ENCODE measurements around the gene ARHGAP44.

Gene ARHGAP44

DNA sequence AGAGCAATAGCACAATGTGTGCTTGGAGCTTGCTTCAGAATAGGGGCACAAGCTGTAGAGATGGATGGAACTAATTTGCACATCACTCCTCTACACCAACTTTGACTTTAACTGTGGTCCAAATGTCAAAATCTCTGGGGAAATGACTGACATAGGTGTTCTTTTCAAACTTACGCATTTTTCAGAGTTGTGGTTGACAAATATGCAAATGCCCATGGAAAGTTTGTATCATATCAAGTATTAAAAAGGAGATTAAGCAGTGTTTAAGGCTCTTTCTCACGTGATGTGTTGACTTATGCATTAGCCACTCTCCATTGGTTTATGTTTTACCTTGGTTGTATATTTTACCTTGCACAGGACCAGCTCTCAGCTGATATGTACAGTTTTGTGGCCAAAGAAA, 151.4 kb downstream of the ARHGAP44 start:
- no peaks in the 10 kb centered on the region for H3K27me3 ChIP-seq (ENCODE audit: insufficient read depth, poor library complexity, severe bottlenecking)
- no peak for DNase-seq (ENCODE audit: low read depth in 1 of 2, low spot score in 1 of 2)
- H3K4me3 ChIP-seq (replicated peaks; ENCODE audit: insufficient read depth, low read length), result no peak overlapping the region
- TF ChIP-seq, protein P1, sequence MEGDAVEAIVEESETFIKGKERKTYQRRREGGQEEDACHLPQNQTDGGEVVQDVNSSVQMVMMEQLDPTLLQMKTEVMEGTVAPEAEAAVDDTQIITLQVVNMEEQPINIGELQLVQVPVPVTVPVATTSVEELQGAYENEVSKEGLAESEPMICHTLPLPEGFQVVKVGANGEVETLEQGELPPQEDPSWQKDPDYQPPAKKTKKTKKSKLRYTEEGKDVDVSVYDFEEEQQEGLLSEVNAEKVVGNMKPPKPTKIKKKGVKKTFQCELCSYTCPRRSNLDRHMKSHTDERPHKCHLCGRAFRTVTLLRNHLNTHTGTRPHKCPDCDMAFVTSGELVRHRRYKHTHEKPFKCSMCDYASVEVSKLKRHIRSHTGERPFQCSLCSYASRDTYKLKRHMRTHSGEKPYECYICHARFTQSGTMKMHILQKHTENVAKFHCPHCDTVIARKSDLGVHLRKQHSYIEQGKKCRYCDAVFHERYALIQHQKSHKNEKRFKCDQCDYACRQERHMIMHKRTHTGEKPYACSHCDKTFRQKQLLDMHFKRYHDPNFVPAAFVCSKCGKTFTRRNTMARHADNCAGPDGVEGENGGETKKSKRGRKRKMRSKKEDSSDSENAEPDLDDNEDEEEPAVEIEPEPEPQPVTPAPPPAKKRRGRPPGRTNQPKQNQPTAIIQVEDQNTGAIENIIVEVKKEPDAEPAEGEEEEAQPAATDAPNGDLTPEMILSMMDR (IDR thresholded peaks at IDR 0.05; ENCODE audit: insufficient read depth, low read length), result no peak
- TF ChIP-seq, protein P2, sequence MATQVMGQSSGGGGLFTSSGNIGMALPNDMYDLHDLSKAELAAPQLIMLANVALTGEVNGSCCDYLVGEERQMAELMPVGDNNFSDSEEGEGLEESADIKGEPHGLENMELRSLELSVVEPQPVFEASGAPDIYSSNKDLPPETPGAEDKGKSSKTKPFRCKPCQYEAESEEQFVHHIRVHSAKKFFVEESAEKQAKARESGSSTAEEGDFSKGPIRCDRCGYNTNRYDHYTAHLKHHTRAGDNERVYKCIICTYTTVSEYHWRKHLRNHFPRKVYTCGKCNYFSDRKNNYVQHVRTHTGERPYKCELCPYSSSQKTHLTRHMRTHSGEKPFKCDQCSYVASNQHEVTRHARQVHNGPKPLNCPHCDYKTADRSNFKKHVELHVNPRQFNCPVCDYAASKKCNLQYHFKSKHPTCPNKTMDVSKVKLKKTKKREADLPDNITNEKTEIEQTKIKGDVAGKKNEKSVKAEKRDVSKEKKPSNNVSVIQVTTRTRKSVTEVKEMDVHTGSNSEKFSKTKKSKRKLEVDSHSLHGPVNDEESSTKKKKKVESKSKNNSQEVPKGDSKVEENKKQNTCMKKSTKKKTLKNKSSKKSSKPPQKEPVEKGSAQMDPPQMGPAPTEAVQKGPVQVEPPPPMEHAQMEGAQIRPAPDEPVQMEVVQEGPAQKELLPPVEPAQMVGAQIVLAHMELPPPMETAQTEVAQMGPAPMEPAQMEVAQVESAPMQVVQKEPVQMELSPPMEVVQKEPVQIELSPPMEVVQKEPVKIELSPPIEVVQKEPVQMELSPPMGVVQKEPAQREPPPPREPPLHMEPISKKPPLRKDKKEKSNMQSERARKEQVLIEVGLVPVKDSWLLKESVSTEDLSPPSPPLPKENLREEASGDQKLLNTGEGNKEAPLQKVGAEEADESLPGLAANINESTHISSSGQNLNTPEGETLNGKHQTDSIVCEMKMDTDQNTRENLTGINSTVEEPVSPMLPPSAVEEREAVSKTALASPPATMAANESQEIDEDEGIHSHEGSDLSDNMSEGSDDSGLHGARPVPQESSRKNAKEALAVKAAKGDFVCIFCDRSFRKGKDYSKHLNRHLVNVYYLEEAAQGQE (IDR thresholded peaks at IDR 0.05; ENCODE audit: insufficient replicate concordance, low read depth), result no peak
- TF ChIP-seq GABPA (IDR thresholded peaks at IDR 0.05; ENCODE audit: low read depth) (no peak), POLR2AphosphoS5 (IDR thresholded peaks at IDR 0.05; ENCODE audit: low read depth) (no peak), SPI1 (IDR thresholded peaks at IDR 0.05; ENCODE audit: borderline replicate concordance, low read depth) (no peak)
- H3K27ac ChIP-seq (replicated peaks), result no peak overlapping the region

DNA sequence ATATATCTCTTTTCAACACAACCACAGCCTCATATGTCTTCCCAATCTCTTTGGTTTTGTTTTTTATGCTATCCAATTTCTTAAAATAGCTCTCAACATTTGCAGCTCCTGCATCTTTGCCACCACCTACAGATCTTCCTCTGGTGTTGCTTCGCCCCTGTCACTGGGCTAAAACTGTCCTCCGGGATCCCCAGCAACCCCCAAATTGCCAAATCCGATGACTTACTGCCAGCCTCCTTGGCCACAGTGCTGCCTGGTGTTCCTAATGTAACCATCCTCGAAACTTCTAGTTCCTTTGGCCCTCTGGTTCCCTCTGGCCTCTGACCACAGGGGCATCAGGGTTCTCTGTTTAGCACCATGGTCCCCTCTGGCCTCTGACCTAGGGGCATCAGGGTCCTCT, 157.7 kb downstream of the ARHGAP44 start:
- Histone ChIP-seq H3K4me3 (replicated peaks; ENCODE audit: insufficient read depth, low read length) (no peak overlapping the region), H3K27me3 (ENCODE audit: insufficient read depth, poor library complexity, severe bottlenecking) (no peaks in the 10 kb centered on the region), H3K27ac (replicated peaks) (no peak overlapping the region)
- TF ChIP-seq POLR2AphosphoS5 (IDR thresholded peaks at IDR 0.05; ENCODE audit: low read depth) (no peak), GABPA (IDR thresholded peaks at IDR 0.05; ENCODE audit: low read depth) (no peak), SPI1 (IDR thresholded peaks at IDR 0.05; ENCODE audit: borderline replicate concordance, low read depth) (no peak)
- TF ChIP-seq, protein P1 (IDR thresholded peaks at IDR 0.05; ENCODE audit: insufficient read depth, low read length), result no peak
- TF ChIP-seq, protein P2 (IDR thresholded peaks at IDR 0.05; ENCODE audit: insufficient replicate concordance, low read depth), result no peak
- DNase-seq (ENCODE audit: low read depth in 1 of 2, low spot score in 1 of 2), result no peak

DNA sequence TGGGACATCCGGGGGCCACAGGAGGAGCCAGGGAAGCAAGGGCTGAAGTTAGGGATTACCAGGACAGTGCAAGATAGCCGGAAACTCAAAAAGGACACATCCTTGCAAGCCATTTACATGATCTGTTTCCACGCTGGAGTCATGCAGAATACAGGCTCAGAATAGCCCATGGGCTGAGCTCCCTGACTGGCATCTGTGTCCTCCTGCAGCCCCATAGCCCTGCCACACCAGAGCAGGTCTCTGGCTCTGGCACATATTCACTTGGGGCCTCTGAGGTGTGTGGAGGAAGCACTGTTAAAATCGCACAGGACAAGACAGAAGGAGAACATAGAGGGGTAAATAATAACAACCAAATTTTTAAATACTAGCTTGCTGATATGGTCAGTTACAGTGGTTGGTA, 162.7 kb downstream of the ARHGAP44 start:
- Histone ChIP-seq H3K27me3 (ENCODE audit: insufficient read depth, poor library complexity, severe bottlenecking) (no peaks in the 10 kb centered on the region), H3K4me3 (replicated peaks; ENCODE audit: insufficient read depth, low read length) (no peak overlapping the region), H3K27ac (replicated peaks) (no peak overlapping the region)
- TF ChIP-seq, protein P1 (IDR thresholded peaks at IDR 0.05; ENCODE audit: insufficient read depth, low read length), result no peak
- TF ChIP-seq, protein P2 (IDR thresholded peaks at IDR 0.05; ENCODE audit: insufficient replicate concordance, low read depth), result no peak
- TF ChIP-seq POLR2AphosphoS5 (IDR thresholded peaks at IDR 0.05; ENCODE audit: low read depth) (no peak), SPI1 (IDR thresholded peaks at IDR 0.05; ENCODE audit: borderline replicate concordance, low read depth) (no peak), GABPA (IDR thresholded peaks at IDR 0.05; ENCODE audit: low read depth) (no peak)
- DNase-seq (ENCODE audit: low read depth in 1 of 2, low spot score in 1 of 2), result no peak
